Regular cardiac myocyte (primary cell): ENCODE data around the gene DENND6B. TPM values are rescaled to one million over a fixed set of nuclear protein-coding genes. Genes with fewer than 3 reads are reported as not detected.

Source experiments
- total RNA-seq: library from RNA; depleted of rRNA; stranded (reverse); fragments of >200 nt; gene quantifications from 2 replicates; pipeline ENCODE4 v1.2.3, GENCODE V29; 2014

Gene DENND6B, protein sequence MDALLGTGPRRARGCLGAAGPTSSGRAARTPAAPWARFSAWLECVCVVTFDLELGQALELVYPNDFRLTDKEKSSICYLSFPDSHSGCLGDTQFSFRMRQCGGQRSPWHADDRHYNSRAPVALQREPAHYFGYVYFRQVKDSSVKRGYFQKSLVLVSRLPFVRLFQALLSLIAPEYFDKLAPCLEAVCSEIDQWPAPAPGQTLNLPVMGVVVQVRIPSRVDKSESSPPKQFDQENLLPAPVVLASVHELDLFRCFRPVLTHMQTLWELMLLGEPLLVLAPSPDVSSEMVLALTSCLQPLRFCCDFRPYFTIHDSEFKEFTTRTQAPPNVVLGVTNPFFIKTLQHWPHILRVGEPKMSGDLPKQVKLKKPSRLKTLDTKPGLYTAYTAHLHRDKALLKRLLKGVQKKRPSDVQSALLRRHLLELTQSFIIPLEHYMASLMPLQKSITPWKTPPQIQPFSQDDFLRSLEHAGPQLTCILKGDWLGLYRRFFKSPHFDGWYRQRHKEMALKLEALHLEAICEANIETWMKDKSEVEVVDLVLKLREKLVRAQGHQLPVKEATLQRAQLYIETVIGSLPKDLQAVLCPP
- 1.3 and 2.0 TPM in 2 replicates for total RNA-seq

DNA sequence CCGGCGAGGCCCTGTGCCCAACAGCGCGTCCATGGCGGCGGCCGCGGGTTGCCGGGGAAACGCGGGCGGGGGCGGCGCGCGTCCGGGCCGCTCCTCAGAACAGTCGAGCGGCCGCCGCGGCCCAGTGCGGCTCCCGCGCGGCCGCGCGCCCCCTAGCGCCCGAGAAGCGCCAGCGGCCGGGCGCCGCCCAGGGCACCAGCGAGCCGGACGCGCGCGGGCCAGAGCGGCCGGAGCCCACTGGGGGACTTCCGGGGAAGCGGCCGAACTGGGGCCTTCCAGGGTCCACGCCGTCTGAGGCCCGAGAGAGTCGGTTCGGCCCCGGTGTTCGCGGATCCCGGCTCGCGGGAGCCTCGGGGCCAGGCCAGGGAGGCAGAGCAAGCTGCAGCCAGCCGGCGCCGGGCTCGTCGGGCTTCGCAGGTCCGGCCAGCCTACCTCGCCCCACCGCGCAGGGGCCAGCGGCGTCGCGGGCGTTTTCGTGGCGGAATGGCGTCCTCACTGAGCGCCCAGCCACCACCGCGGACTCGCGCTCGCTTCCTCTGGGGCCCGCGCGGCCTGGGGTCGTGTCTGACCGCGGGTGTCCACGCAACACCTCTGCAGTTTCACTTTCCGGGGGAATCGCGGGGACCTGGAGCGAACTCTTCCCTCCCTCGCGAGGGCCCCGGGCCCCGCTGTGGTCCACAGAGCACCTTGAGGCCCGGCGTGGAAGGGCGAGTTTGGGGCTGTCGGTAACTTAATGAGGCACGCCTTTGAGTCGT lies at the start of gene DENND6B:
Gene DENND6B (minus strand): TSS at position 57 of the 755 bp plus-strand sequence. CDS start 24 bp downstream, at position 33.

DNA sequence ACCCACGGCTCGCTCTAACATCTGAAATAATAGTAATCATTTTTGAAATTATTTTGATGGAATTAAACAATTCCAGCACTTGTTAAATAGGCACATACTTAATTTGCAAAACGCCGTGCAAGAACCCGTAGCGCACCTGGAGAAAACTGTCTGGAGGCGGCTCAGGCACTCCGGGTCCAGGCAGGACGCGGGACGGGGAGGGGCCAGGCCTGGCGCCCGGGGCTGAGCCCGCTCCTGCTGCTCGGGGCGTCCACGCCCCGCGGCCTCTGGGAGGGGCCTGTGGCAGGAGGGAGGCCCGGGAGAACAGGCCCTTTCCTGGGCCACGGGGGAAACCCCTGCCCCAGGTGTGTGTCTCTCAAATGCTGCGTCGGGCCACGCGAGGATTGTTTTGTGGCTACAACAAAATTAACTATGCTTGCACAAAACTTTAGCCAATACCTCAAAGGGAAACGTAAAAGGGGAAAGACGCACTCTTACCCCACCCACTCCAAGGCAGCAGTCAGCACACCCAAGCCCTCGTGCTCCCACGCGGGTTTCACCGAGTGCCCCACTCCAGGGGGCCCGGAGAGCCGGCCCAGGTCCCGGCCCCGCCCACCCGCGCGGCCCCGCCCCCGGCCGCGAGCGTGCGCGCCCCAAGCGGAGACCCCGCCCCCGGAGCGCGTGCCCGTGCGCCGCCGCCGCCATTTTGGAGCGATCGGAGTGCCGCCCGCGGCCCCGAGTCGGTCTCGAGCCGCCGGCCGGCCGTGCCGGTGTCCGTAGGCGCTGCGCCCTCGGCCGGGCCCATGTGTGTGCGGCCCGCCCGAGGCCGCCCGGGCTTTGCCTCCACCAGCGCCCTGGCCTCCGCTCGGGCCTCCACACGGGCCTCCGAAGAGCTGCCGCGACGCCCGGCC lies 16.1 kb upstream of the DENND6B start, which contains the start of gene PPP6R2:
Gene PPP6R2 (plus strand): TSS at position 677 of the 890 bp plus-strand sequence. CDS start 50,582 bp downstream, outside the sequence.

GRCh38 chr22:50306753-50307749 lies 19.8 kb downstream of the DENND6B start, which contains the start of gene PLXNB2:
TSS of gene PLXNB2 (minus strand) at chr22:50307646. CDS start at chr22:50290584, 17,062 bp downstream.

DNA sequence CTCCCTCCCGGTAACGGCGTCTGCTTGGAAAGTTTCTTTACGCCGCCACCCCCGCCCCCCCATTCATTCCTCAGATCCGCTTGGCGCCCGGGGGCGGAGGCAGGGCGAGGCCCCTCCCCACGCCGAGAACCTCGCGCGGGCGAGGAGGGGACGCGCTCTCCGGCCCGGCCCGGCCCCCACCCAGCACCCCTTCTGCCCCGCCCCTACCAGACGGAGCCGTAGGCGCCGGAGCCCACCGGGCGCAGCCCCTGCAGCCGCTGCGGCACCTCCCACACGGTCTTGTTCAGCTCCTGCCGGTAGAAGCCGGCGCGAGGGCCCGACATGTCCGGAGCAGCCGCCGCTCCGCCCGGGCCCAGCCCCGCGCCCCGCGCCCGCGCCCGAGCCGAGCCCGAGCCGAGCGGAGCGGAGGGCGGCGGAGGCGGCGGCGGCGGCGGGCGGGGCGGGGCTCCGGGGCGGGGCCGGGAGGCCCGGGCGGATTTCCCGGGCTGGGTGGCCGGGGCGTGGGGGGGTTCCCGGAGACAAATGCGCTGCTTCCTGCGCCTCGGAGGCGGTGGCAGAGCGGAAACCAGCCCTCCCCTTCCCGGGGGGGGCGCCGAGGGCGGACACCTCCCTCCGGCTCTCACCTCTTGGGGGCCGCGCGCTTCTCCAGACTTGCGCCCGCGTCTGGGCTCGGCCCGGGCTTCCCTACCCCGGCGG lies 56.7 kb downstream of the DENND6B start, which contains the start of gene MAPK11:
Gene MAPK11 (minus strand): TSS at position 411 of the 696 bp plus-strand sequence. CDS start 88 bp downstream, at position 323.

DNA sequence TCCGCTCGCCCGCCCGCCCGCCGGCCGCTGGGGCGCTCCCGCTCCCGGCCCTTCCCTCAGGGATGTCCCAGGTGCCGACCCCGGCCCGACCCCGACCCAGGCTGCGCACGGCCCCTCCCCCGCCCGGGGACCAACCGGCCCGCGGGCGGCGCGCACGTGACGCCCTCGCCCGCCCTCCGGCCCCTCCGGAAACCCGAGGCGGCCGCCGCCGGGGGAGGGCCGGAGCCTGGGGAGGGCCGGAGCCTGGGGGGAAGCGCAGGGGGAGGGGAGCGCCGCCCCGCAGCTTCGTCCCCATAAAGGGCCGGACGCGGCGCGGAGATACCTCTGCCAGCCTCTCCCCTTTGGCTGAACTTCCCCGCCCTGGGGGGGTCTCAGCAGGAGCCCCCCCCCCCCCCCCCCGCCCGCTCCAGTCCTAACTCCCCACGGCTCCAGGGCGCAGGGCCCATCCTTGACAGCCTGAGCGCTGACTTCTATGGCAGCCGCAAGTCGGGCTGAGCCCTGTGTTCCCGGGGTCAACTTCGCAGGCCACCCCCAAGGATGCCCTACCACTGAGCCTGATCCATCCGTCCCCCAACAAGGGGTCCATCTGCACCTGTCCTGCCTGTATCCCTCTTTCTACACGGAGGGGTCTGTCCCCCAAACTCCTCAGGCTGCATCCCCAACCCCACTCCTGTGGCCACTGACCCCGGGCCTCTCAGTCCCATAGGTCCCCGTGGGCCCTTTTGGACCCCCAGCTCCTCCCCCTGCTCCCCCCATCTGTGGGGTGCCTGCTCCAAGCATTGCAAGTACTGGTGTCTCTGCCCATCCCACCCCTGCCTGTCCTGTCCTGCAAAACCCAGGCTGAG lies 65.0 kb downstream of the DENND6B start, which contains the start of gene MAPK12:
Gene MAPK12 (minus strand): TSS at position 69 of the 845 bp plus-strand sequence. CDS start 174 bp downstream, outside the sequence.

Other genes with a start within 250 kb of the DENND6B start
- gene MLC1, start 241.6 kb downstream of the DENND6B start, total RNA-seq, result 0.38 and 2.8 TPM in 2 replicates
- gene MOV10L1, start 237.0 kb downstream of the DENND6B start, total RNA-seq, result 1.5 and 5.1 TPM in 2 replicates
- gene PANX2, start 156.3 kb downstream of the DENND6B start, total RNA-seq, result 0.19 and 0.56 TPM in 2 replicates
- gene TRABD, start 141.1 kb downstream of the DENND6B start, total RNA-seq, result 12.7 and 27.2 TPM in 2 replicates
- gene SELENOO, start 126.0 kb downstream of the DENND6B start, total RNA-seq, result 15.8 and 20.9 TPM in 2 replicates
- 28.2 and 29.3 TPM in 2 replicates for gene TUBGCP6, start 82.0 kb downstream of the DENND6B start, total RNA-seq
- 14.6 and 20.3 TPM in 2 replicates for gene HDAC10, start 75.7 kb downstream of the DENND6B start, total RNA-seq
- 22.0 and 23.7 TPM in 2 replicates for gene MAPK12, start 65.3 kb downstream of the DENND6B start, total RNA-seq
- 3.9 and 4.6 TPM in 2 replicates for gene MAPK11, start 56.6 kb downstream of the DENND6B start, total RNA-seq
- gene PLXNB2, start 19.4 kb downstream of the DENND6B start, total RNA-seq, result 85.1 and 109 TPM in 2 replicates
- 45.9 and 57.1 TPM in 2 replicates for gene PPP6R2, start 16.3 kb upstream of the DENND6B start, total RNA-seq
- 60.0 and 64.2 TPM in 2 replicates for gene SBF1, start 148.0 kb upstream of the DENND6B start, total RNA-seq
- 0.58 and 1.1 TPM in 2 replicates for gene ADM2, start 154.5 kb upstream of the DENND6B start, total RNA-seq
- gene MIOX, start 159.8 kb upstream of the DENND6B start, total RNA-seq, result under 0.01 TPM in 1 of 2 replicates, not detected in the other
- gene LMF2, start 180.7 kb upstream of the DENND6B start, total RNA-seq, result 30.7 and 54.3 TPM in 2 replicates
- gene NCAPH2, start 181.2 kb upstream of the DENND6B start, total RNA-seq, result 18.3 and 55.2 TPM in 2 replicates
- 0.56 and 5.4 TPM in 2 replicates for gene SCO2, start 198.6 kb upstream of the DENND6B start, total RNA-seq
- 7.1 and 13.5 TPM in 2 replicates for gene TYMP, start 203.0 kb upstream of the DENND6B start, total RNA-seq
- under 0.01 TPM in 2 replicates for gene KLHDC7B, start 218.9 kb upstream of the DENND6B start, total RNA-seq
- not detected in 2 replicates for gene SYCE3, start 235.9 kb upstream of the DENND6B start, total RNA-seq